GM20000 (cell line): ENCODE results near the gene ANO7.

ENCODE experiments used
- DNase-seq: peaks from one replicate; pipeline ENCODE4 v3.0.0; 2012; ENCODE audit warnings: low spot score
- CTCF ChIP-seq: IDR thresholded peaks from 2 replicates; pipeline ENCODE4 v1.5.1; 2012; ENCODE audit warnings: mild to moderate bottlenecking, control low read depth; ENCODE audit errors: extremely low read depth, missing control alignments

The ANO7 gene

GRCh38 chr2:241268716-241269445, 80.4 kb downstream of the ANO7 start:
- no peak for DNase-seq
- no peak for TF ChIP-seq CTCF

GRCh38 chr2:241269707-241270520, 81.4 kb downstream of the ANO7 start:
- DNase-seq = no peak

GRCh38 chr2:241270531-241270930, 82.1 kb downstream of the ANO7 start:
- no peak for DNase-seq
- TF ChIP-seq CTCF = no peak

More at GRCh38 chr2:241269707-241270520, 81.4 kb downstream of the ANO7 start:
- no peak for TF ChIP-seq CTCF

- no peak for TF ChIP-seq CTCF
- DNase-seq = peak; percentile 77
These were observed 83.3 kb downstream of the ANO7 start for GRCh38 chr2:241271706-241272302.

GRCh38 chr2:241272303-241273209, 84.1 kb downstream of the ANO7 start:
- no peak for TF ChIP-seq CTCF

GRCh38 chr2:241273210-241274020, 84.9 kb downstream of the ANO7 start:
- DNase-seq = no peak

More at GRCh38 chr2:241272303-241273209, 84.1 kb downstream of the ANO7 start:
- peak; percentile 89 for DNase-seq

More at GRCh38 chr2:241273210-241274020, 84.9 kb downstream of the ANO7 start:
- TF ChIP-seq CTCF = no peak
